GM23248 (cell line): Measurements from ENCODE around the gene DNASE2.

Source experiments
- EZH2 ChIP-seq: fragments of 200-600 bp; sonication (generic); IDR thresholded peaks from 2 replicates; pipeline ENCODE4 v1.6.1; 2018; ENCODE audit warnings: antibody characterized with exemption, mild to moderate bottlenecking; ENCODE audit not compliant: insufficient read depth, poor library complexity, severe bottlenecking
- EZH2phosphoT487 ChIP-seq: fragments of 200-600 bp; sonication (generic); IDR thresholded peaks from 2 replicates; pipeline ENCODE4 v1.6.1; 2018; ENCODE audit warnings: antibody characterized with exemption, moderate library complexity, mild to moderate bottlenecking, low read depth; ENCODE audit not compliant: insufficient read depth

GRCh38 chr19:12833418-12833737 lies 47.9 kb downstream of the DNASE2 start:
- TF ChIP-seq EZH2 (no peak), EZH2phosphoT487 (no peak)
